ENCODE results near the gene RALGPS1. TPM values are rescaled to one million over a fixed set of nuclear protein-coding genes. Genes with fewer than 3 reads are reported as not detected.

RALGPS1 gene
- total RNA-seq, 1 donor from 2014 or later, result 3.2 TPM

GRCh38 chr9:127214421-127215267 lies 300.1 kb downstream of the RALGPS1 start:
- ATAC-seq (peak; percentile 88), DNase-seq (ENCODE audit: low spot score) (peak; percentile 68)

DNA sequence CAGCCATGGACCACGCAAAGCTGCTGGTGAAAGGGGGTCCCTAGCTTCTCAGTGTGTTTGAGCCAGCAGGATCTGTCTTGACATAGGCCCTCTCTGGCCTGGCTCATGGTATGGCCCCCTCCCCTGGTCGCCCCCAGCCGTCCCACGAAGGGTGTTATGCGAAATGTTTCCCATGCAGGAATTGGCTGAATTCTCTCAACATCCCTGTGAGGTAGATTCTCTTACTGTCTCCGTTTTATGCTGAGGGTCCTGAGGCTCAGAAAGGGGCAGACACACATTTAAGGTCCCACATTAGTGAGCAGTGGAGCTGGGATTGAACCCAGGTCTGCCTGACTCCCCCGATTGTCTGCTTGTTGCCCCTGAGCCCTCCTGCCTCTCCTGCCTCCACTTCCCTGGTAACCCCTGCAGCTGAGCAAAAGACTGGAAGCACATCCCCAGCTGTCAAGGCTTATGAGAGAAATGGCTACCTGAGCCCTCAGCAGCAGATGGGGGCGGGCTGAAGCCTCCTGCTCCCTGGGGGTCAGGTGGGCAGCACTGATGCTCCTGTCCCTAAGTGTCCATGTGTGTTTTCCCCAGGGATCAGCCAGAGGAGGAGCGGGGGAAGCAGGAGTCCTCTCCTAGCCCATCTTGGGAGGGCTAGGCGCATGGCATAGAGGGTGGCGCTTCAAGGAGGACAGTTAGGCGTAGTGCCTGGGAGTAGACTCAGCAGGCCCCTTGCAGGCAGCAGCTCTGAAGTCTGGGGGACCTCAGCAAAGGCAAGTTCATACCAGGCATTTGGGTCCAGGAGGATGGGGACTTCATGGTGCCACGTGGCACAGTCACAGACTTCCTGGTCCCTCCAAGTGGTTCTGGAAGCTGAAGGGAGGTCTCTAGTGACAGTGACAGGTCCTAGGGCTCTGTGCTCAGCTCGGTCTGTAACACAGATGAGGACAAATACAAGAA lies 301.0 kb downstream of the RALGPS1 start:
- no peak for DNase-seq (ENCODE audit: low spot score)

DNA sequence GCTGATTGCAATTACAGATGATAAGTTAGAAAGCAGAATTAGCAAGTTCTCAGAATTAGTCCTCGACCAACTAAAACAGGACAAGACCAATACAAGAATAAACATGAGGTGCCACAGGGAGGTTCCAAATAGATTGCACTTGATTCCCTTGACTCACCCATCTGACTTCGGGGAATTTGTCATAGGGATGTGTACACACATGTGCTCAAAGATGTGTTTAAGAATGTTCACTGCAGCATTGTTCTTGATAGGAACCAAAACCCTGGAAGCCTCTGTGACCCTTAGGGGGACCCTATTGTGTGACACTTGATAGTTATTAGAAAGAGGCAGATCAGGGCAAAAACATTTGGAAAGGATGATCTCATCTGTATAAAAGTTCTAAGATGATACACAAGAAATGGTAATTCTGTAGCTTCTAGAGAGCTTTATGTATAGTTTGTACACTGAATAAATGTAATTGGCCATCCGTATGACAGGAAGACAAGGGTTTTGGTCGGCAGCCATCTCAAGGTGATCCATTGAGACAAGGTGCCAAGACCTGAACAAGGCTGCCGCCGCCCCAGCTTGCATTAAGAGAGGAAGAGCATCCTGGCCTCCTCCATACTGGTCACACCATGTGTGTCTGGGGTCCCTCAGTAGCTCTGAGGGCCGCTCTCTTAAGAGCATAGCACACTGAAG lies 301.8 kb downstream of the RALGPS1 start:
- DNase-seq (ENCODE audit: low spot score) (no peak), ATAC-seq (no peak)

More for the DNA sequence above, 301.0 kb downstream of the RALGPS1 start:
- no peak for ATAC-seq

- no peak for DNase-seq (ENCODE audit: low spot score)
These were observed 302.3 kb downstream of the RALGPS1 start for GRCh38 chr9:127216888-127217217.

GRCh38 chr9:127218818-127219217 lies 304.2 kb downstream of the RALGPS1 start:
- ATAC-seq, result no peak
- no peak for DNase-seq (ENCODE audit: low spot score)

More at GRCh38 chr9:127216888-127217217, 302.3 kb downstream of the RALGPS1 start:
- no peak for ATAC-seq

DNA sequence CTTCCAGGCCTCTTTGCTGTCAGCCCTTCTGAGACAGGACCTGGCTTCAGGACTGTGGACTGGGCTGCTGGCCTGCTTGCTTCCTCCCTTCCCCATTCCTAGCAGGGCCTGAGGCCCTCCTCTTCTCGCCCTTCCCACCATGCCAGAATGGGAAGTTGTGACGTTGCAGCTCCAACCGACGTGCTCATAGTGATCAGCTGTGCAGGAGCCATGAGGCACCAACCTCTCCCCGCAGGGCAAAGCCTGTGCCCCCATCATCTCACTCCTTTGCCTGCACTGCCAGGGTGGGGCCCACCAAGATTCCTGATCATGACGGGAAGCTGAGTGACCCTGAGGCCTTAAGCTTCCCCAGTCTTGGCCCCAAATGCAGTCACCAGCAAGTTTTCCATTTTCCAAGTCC lies 304.9 kb downstream of the RALGPS1 start:
- ATAC-seq (no peak), DNase-seq (ENCODE audit: low spot score) (no peak)

DNA sequence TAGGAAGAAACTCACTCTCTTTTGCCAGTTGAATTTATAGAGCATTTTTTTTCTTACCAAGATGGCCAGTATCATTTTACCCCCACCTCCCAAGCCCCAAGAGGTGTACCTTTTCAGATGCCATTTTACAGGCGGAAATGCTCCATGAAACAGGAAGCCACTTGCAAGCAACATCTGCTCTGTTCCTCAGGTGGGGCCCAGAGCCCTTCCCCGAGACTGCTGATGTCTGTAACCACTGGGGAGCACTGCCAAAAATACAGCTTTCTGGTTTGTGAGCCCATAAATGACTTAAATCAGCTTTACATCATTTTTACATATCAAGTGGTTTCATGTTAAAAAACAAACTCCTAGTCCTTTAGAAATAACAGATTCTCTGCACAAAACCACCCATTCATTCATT lies 307.1 kb downstream of the RALGPS1 start:
- no peak for DNase-seq (ENCODE audit: low spot score)
- no peak for ATAC-seq

- ATAC-seq (no peak), DNase-seq (ENCODE audit: low spot score) (no peak)
These were observed 308.0 kb downstream of the RALGPS1 start for GRCh38 chr9:127222388-127223095.

GRCh38 chr9:127223266-127223665 lies 308.7 kb downstream of the RALGPS1 start:
- DNase-seq (ENCODE audit: low spot score), result no peak
- ATAC-seq, result no peak

GRCh38 chr9:127223810-127224177 lies 309.2 kb downstream of the RALGPS1 start:
- DNase-seq (ENCODE audit: low spot score) (no peak), ATAC-seq (no peak)

DNA sequence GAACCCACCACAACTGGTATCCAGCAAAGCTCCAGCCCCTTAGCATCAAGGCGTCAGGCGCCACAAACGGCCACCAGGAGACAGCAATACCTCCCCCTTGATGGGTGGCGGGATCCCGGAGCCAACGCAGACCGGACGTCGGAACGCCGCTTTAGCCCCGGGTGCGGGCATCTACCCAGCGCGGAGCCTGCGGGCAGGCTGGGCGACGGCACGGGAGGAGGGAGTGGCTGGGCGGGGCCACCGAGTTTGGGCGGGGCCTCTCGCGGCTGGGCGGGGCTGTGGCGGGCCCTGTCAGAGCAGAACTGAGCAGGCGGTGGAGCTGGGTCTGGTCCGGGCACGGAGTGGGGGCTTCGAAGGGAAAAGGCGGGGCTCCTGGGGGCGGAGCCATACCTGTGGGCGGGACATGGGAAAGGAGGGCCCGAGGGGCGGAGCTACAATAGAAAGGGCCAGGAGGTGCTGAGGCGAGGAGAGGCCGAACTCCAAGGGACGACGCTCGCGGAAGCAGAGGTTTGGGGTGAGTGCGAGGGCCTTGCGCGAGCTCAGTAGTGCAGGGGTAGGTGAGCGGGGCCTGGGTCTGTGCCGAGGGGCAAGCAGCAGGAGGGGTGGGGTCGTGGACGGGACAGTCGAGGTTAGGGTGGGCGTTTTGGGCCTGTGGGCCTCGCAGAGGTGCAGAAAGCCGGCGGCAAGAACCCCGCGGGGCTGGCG lies 309.7 kb downstream of the RALGPS1 start:
- ATAC-seq, result peak; percentile 80
- DNase-seq (ENCODE audit: low spot score), result peak; percentile 93

DNA sequence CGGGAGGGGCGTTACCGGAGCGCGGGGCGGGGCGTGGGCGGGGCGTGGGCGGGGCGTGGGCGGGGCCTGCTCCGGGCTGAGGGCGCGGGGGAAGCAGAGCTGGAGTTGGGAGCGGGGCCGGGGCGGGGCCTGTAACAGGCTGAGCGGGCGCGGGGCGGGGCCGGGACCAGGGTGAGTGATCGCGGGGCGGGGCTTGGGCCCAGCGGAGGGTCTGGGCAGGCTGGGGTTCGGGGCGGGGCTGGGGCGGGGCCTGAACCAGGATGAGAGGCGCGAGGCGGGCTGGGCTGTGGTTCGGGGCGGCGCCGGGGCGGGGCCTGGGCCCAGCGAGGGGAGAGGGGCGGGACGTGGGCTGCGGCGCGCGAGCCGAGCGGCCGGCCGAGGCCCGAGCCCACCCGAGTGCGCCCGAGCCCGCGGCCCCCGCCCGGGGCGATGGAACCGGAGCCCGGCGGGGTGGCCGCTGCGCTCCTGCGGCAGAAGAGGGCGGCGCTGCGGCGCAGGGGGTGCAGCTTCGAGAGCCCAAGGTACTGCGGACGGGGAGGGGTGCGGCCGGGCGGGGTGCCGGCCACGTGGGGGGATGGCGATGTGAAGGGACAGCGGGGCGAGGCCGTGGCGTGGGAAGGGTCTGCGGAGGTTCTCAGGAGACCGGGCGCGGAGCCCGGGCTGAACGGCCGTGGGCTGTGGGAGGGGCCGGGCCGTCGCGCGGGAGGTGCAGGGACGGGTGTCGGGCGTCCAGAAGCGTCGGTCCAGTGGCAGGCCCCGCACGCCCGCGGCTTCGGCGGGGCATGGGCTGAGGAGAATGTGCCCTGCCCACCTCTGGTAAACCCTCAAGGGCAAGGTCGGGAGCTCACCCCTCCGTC lies 310.5 kb downstream of the RALGPS1 start:
- ATAC-seq, result peak; percentile 88
- DNase-seq (ENCODE audit: low spot score), result peak; percentile 95

DNA sequence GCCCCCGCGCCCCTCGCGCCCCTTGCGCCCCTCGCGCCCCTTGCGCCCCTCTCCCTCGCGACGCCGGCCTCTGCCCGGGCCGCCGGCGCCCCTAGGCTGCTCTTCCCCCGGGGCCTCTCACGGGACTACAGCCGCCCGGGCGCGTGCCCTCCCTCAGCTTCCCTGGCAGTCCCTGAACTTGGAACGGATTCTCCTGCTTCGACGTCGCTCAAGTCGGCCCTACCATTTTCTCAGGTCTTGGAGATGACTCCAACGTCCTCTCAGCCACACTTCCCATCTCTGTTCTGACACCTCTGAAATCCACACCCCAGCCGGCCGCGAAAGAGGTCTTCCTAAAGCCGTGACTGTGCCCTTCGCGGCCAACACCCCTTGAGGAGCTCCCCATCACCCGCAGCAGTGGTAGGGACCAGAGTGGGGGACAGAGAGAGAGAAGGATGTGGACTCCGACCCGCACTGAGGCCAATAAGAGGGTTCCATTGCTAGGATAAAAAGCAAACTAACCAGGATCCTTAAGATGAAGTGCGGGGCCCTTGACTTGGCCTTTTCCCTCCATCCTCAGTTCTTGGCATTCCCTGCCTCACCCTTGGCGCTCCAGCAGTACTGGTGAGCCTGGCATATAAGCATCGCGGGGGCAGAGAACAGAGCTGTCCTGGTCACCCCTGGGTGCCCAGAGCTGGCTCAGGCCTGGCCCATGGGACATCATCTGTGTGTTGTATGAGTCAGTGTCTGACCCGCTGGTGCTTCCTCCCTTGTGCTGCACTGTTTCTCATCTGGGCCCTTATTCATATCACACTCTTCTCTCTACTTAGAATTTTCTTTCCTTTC lies 311.4 kb downstream of the RALGPS1 start:
- ATAC-seq (no peak), DNase-seq (ENCODE audit: low spot score) (no peak)

DNA sequence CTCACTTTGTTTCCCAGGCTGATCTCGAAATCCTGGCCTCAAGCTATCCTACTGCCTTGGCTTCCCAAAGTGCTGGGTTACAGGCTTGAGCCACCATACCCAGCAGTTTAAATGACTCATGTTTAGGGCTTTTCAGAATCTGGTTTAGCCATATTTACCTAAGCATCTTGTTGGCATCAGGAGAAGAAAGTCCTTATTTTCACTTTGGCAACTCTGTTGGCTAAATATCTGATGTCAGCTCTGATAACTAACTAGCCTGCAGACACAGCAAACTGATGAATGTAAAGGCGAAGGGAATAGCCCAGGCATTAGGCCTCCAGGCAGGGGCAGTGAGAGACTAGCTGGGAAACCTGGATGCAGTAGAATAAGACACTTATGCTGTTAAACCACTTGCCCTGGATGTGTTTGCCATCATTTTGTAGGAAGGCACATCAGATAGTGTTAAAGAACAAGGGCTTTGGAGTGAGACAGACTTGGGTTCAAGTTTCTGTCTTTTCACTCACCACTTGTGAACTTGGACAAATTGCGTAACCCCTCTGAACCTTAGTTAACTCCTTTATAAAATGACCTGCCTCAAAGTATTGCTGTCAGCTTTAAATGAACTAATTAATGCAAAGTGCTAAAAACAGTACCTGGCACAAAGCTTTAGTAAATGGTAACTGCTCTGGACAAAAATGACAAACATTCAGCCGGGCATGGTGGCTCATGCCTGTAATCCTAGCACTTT lies 315.3 kb downstream of the RALGPS1 start:
- DNase-seq (ENCODE audit: low spot score) (no peak), ATAC-seq (no peak)

DNA sequence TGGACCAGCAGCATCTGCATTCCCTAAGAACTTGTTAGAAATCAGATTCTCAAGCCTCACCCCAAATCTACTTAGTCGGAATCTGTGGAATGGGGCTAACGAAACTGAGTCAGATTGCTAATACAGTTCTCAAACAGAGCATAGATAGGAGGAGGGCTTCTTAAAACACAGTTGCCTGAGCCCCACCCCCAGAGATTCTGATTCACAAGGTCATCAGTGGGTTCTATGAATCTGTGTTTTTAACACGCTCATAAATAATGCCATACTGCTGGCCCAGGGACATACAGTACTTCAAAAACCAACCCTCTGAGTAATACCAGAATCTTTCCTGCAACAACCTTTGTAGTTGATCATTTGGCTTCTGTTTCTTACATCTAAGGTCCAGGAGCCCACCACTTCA lies 317.1 kb downstream of the RALGPS1 start:
- ATAC-seq, result no peak
- no peak for DNase-seq (ENCODE audit: low spot score)

DNA sequence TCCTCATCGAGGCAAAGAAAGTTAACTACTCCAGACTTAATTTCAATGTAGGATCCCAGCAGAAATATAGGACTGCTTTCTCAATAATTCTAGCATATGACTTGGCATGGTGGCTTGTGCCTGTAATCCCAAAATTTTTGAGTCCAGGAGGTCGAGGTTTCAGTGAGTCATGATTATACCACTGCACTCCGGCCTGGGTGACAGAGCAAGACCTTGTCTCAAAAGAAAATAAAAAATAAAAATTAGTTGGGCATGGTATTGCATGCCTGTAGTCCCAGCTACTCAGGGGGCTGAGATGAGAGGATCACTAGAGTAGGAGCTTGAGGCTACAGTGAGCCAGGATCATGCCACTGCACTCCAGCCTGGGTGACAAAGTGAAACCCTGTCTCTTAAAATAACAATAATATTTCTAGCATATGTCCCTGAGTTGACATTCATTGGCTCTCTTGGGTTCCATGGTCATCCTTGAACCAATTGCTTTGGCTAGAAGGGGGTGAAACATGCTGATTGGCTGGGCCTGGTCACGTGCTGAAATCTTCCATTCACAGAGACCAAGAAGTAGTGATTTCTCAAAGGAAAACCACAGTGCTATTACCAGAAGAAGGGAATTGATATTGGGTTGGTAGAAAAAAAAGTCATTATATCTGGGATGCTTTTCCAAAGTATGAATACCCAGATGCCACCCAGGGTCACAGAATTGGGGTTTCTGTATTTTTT lies 318.4 kb downstream of the RALGPS1 start:
- DNase-seq (ENCODE audit: low spot score) (no peak), ATAC-seq (no peak)

DNA sequence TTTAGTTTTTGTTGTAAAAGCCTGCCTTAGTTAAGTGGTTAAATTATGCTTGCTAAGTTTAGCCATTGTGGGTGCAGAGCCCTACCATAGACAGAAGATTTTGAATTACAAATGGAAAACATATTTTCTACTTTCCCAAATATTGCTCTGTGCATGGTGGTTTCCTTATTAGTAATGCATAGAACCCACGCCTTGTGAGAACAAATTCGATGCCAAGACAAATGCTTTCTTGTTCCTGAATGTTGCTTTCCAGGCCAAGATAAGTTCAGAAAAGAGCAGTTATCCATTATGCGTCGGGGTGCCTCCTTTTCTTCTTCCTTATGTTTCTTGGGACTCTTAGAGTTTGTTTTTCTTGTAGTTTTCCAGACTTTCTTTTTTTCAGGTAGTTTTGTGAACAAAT lies 319.0 kb downstream of the RALGPS1 start:
- no peak for ATAC-seq
- no peak for DNase-seq (ENCODE audit: low spot score)
